AG10803 (cell line): ENCODE measurements around the gene LPGAT1.

Experiments
- DNase-seq: peaks from one replicate; pipeline ENCODE4 v3.0.0; 2010; ENCODE audit warnings: low read depth
- H3K4me3 ChIP-seq: 2 replicates; pipeline ENCODE4 v1.5.1; 2011; ENCODE audit warnings: mild to moderate bottlenecking, low read length, control low read depth
- TF ChIP-seq, protein P1 (sequence below): conservative IDR thresholded peaks from 2 replicates; pipeline ENCODE4 v1.5.1; 2011; ENCODE audit warnings: mild to moderate bottlenecking, low read length, control low read depth, inconsistent platforms

The LPGAT1 gene

DNA sequence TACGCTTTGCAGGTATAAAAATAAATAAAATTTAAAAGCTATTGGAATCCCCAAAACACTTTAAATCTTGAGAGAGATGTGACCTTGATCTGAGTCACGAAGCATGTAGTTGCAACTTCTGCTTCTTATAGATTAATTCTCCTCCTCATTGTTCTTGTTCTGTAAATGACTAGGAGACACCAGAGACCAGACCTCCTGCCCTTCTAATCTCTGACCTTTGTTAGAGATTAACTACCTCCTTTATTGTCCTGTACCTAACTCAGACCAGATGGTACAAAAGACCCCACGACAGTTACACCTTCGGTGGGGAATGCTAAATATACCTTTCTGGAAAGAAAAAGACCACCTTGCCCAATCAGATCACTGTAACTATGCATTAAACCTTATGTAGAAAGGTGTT, 78.2 kb downstream of the LPGAT1 start:
- no peak overlapping the region for H3K4me3 ChIP-seq
- DNase-seq = no peak
- TF ChIP-seq, protein P1, sequence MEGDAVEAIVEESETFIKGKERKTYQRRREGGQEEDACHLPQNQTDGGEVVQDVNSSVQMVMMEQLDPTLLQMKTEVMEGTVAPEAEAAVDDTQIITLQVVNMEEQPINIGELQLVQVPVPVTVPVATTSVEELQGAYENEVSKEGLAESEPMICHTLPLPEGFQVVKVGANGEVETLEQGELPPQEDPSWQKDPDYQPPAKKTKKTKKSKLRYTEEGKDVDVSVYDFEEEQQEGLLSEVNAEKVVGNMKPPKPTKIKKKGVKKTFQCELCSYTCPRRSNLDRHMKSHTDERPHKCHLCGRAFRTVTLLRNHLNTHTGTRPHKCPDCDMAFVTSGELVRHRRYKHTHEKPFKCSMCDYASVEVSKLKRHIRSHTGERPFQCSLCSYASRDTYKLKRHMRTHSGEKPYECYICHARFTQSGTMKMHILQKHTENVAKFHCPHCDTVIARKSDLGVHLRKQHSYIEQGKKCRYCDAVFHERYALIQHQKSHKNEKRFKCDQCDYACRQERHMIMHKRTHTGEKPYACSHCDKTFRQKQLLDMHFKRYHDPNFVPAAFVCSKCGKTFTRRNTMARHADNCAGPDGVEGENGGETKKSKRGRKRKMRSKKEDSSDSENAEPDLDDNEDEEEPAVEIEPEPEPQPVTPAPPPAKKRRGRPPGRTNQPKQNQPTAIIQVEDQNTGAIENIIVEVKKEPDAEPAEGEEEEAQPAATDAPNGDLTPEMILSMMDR = no peak

DNA sequence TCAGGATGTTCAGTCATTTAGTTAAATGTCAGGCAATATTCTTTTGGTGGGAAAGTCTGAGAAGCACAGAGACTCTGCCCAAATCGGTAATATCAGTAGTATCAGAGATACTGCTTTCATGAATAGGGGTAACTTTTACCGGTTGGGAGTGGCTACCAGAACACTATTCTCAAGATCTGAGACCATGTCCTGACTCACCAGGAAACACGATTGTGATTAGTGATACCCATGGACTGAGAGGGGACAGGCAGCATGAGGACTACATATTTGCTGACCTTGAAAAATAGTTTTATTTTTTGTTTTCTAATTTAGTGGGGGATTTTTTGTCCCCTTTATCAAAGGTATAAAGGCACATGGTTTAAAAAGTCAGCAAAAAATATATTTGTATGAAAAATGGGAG, 79.1 kb downstream of the LPGAT1 start:
- no peak overlapping the region for H3K4me3 ChIP-seq
- TF ChIP-seq, protein P1 = no peak
- DNase-seq = no peak

DNA sequence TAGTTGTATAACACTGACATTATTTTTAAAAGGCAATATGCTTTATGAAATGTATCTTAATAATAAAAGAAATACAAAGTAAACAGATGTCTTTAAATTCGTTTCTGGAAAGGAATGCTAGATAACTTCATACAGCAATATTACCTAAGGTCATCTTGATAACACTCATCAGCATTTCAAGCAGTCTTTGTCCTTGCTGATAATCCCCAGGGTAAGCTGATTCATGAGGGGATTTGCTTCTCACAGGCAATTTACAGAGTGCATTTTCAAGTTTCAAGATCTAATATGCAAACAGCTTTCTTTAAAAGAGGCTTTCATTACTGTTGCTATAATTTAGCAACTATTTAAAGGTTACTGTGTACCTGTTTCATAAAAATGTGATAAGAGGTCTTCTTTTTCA, 80.0 kb downstream of the LPGAT1 start:
- TF ChIP-seq, protein P1 = no peak
- H3K4me3 ChIP-seq = no peak overlapping the region
- DNase-seq = no peak

DNA sequence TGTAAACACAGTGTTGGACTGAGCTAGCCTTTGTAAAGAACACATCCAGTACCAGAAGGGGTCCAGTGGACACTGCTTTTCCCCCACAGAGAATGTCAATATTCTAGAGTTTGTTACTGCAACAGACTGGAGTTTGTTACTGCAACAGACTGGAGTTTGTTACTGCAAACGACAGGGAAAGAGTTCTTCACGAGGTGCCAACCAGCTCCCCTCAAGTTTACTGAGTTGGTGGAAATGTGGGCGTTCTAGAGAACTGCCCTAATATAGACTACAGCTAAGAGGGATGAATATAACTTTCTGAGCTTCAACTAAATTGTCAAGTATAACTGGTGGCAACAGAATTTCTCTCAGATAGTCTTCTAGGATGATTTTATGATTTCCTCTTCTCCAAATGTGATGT, 81.3 kb downstream of the LPGAT1 start:
- TF ChIP-seq, protein P1 = no peak
- H3K4me3 ChIP-seq = no peak overlapping the region
- DNase-seq = no peak

DNA sequence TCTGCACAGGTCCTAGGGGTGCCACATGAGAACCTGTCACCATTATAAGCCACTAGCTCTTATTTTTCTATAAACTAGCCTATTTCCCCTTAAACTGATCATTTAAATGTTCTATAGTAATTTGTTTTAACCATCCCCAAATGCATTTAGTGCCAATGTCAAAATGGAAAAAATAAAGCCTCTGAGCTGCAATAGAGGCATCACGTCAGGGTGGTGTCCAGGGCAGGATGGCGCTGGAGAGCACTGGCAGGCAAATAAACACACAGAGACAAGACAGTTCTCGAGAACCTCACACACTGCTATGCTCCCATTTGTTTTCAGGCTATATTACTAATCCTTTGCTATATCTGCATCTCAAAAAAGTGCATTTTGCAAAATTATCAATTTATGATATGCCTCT, 81.8 kb downstream of the LPGAT1 start:
- no peak overlapping the region for H3K4me3 ChIP-seq
- DNase-seq = no peak
- TF ChIP-seq, protein P1 = no peak

DNA sequence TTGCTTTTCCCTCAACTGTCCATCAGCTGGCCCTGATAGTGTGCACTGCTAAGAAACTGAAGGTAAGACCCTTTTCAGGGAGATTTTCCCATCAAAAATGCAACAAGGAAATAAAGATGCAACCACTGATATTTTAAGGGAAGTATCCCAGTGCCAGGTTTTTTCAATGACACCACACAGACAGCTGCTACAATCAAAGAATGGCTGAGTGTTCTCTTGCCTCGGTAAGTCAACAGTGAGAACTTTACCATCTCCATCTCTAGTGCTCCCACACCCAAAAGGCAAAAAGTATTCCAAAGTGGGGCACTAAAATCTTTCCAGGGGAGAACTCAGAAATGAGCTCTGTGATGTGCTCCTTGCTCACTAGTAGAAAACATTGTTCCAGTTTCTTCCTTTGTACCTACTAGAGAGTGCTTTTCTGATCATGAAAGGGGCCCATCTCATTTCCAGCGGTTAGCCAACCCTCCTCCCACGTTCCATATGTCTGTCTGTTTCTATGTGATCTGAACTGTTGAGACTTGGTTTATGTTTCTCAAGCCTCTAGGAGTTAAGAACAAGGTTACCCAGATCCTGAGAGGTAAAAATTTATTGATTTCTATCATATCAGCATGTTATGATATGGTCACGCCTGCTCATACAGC, 87.6 kb downstream of the LPGAT1 start:
- TF ChIP-seq, protein P1 = no peak
- no peak overlapping the region for H3K4me3 ChIP-seq
- DNase-seq = no peak

DNA sequence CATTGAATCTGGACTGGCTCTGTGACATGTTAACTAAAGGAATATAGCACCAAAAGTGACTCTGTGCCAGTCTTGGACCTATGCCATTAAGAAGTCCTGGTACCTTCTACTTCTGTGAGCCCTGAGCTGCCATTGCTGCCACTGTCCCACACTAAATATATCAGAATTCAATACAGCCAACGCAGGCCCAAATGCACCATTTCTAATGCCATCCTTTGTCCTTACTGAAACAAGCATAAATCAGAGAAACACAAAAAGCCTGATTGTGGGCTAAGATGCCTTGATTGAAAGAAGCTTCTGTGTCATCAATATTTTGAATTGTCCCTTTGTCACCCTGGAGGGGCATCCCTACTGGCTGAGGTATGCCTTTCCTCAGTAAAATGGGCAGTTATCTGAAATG, 88.3 kb downstream of the LPGAT1 start:
- H3K4me3 ChIP-seq = no peak overlapping the region
- TF ChIP-seq, protein P1 = no peak

More for the DNA sequence above, 88.3 kb downstream of the LPGAT1 start:
- DNase-seq = no peak
